ENCODE data around the gene FOXJ1. TPM values are rescaled to one million over a fixed set of nuclear protein-coding genes. Genes with fewer than 3 reads are reported as not detected.

The FOXJ1 gene
- total and polyA plus RNA-seq, 2 experiments from 2014 or later, result not detected

DNA sequence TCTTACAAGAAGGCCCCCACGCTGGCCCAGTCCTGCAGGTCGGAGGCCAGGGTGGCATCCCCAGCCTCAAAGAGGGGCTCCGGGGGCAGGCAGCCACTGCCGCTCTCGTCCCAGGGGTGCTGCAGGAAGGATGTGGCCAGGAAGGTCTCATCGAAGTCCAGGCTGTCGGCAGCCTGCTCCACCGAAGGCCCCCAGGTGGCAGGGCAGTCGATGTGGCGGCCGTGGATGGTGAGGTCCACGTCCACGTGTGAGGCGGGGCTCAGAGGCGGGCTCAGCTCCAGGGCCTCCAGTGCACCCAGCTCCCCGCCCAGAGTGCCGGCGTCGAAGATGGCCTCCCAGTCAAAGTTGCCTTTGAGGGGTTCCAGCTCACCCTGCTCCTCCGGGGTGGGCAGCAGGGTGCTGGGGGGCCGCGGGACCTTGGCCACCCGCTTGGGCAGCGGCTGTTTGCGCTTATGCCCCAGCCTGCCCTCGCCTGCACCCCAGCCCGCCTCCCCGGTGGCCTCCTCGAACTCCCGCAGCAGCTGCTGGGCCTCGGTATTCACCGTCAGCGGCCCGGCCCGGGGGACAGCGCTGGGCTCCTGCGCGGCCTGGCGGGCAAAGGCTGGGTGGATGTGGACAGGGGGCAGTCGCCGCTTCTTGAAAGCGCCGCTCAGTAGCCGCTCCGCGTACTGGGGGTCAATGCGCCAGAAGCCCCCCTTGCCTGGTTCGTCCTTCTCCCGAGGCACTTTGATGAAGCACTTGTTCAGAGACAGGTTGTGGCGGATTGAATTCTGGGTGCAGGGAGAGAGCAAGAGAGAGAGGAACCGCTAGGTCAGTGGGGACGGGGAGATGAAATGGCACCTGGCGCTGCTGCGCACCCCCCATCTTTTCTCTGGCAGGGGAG, 3.5 kb downstream of the FOXJ1 start:
- Histone ChIP-seq H3K4me3 (no peak overlapping the region), H3K9me3 (ENCODE audit: low read depth) (no peaks in the 10 kb centered on the region), H3K27me3 (replicated peaks; ENCODE audit: insufficient read depth) (peaks cover 37% of the 10 kb centered on the region), H3K27ac (no peak overlapping the region), H3K4me1 (ENCODE audit: insufficient read depth) (no peaks in the 10 kb centered on the region), H4K20me1 (ENCODE audit: insufficient read depth) (no peaks in the 10 kb centered on the region), H3K9me2 (ENCODE audit: insufficient read depth) (no peaks in the 10 kb centered on the region), H3F3A (ENCODE audit: insufficient read depth) (no peaks in the 10 kb centered on the region), H2AFZ (no peak overlapping the region), H3K36me3 (ENCODE audit: low read depth) (no peaks in the 10 kb centered on the region), H3K4me2 (ENCODE audit: unreplicated experiment) (no peak overlapping the region), H3K79me2 (ENCODE audit: insufficient read depth) (no peaks in the 10 kb centered on the region), H3K9ac (no peak overlapping the region)
- no peak for DNase-seq
- no peak for TF ChIP-seq EZH2 (IDR thresholded peaks at IDR 0.05; ENCODE audit: insufficient read depth, poor library complexity, severe bottlenecking)
- TF ChIP-seq EZH2phosphoT487 (IDR thresholded peaks at IDR 0.05; ENCODE audit: insufficient read depth, low read depth), result no peak
- in situ Hi-C loops (cut with MboI), result no loop called here
- 74 to 75% methylated on average over 47 to 54 of the region's 54 CpGs for WGBS, 2 experiments (ENCODE audit: low coverage in 1 of 2, low lambda C conversion rate in 2 of 2, missing lambda C conversion rate in 2 of 2)

- TF ChIP-seq EZH2 (IDR thresholded peaks at IDR 0.05; ENCODE audit: insufficient read depth, poor library complexity, severe bottlenecking) (no peak), EZH2phosphoT487 (IDR thresholded peaks at IDR 0.05; ENCODE audit: insufficient read depth, low read depth) (no peak)
- Histone ChIP-seq H3K79me2 (ENCODE audit: insufficient read depth) (no peaks in the 10 kb centered on the region), H3K9me3 (ENCODE audit: low read depth) (no peaks in the 10 kb centered on the region), H3K4me1 (ENCODE audit: insufficient read depth) (no peaks in the 10 kb centered on the region), H4K20me1 (ENCODE audit: insufficient read depth) (no peaks in the 10 kb centered on the region), H3K9me2 (ENCODE audit: insufficient read depth) (no peaks in the 10 kb centered on the region), H3F3A (ENCODE audit: insufficient read depth) (no peaks in the 10 kb centered on the region), H3K27me3 (replicated peaks; ENCODE audit: insufficient read depth) (peaks cover 39% of the 10 kb centered on the region), H3K4me3 (no peak overlapping the region), H3K36me3 (ENCODE audit: low read depth) (no peaks in the 10 kb centered on the region), H3K9ac (no peak overlapping the region), H3K27ac (no peak overlapping the region), H3K4me2 (ENCODE audit: unreplicated experiment) (no peak overlapping the region), H2AFZ (no peak overlapping the region)
- in situ Hi-C loops (cut with MboI), result no loop called here
- no peak for DNase-seq
- 54 to 71% methylated on average over 7 of the region's 7 CpGs for WGBS, 2 experiments (ENCODE audit: low coverage in 1 of 2, low lambda C conversion rate in 2 of 2, missing lambda C conversion rate in 2 of 2)
Measured at GRCh38 chr17:76137001-76137350, 4.1 kb downstream of the FOXJ1 start.

GRCh38 chr17:76136276-76137000, 4.6 kb downstream of the FOXJ1 start:
- H4K20me1 ChIP-seq (ENCODE audit: insufficient read depth), result no peaks in the 10 kb centered on the region
- H3K4me1 ChIP-seq (ENCODE audit: insufficient read depth), result no peaks in the 10 kb centered on the region
- no peaks in the 10 kb centered on the region for H3F3A ChIP-seq (ENCODE audit: insufficient read depth)
- H2AFZ ChIP-seq, result no peak overlapping the region
- H3K4me3 ChIP-seq, result no peak overlapping the region
- H3K9me2 ChIP-seq (ENCODE audit: insufficient read depth), result no peaks in the 10 kb centered on the region
- H3K79me2 ChIP-seq (ENCODE audit: insufficient read depth), result no peaks in the 10 kb centered on the region
- H3K9me3 ChIP-seq (ENCODE audit: low read depth), result no peaks in the 10 kb centered on the region
- no peak for TF ChIP-seq EZH2 (IDR thresholded peaks at IDR 0.05; ENCODE audit: insufficient read depth, poor library complexity, severe bottlenecking)
- TF ChIP-seq EZH2phosphoT487 (IDR thresholded peaks at IDR 0.05; ENCODE audit: insufficient read depth, low read depth), result no peak
- no peak overlapping the region for H3K27ac ChIP-seq
- H3K27me3 ChIP-seq (replicated peaks; ENCODE audit: insufficient read depth), result peaks cover 45% of the 10 kb centered on the region
- no peak overlapping the region for H3K9ac ChIP-seq
- no peak overlapping the region for H3K4me2 ChIP-seq (ENCODE audit: unreplicated experiment)
- in situ Hi-C loops (cut with MboI), result no loop called here
- no peaks in the 10 kb centered on the region for H3K36me3 ChIP-seq (ENCODE audit: low read depth)
- 49 to 50% methylated on average over 13 to 16 of the region's 16 CpGs for WGBS, 2 experiments (ENCODE audit: low coverage in 1 of 2, low lambda C conversion rate in 2 of 2, missing lambda C conversion rate in 2 of 2)
- DNase-seq, result no peak

GRCh38 chr17:76135810-76136188, 5.2 kb downstream of the FOXJ1 start:
- H3K27ac ChIP-seq, result no peak overlapping the region
- no peaks in the 10 kb centered on the region for H3F3A ChIP-seq (ENCODE audit: insufficient read depth)
- no peaks in the 10 kb centered on the region for H3K9me3 ChIP-seq (ENCODE audit: low read depth)
- H3K9me2 ChIP-seq (ENCODE audit: insufficient read depth), result no peaks in the 10 kb centered on the region
- no peak overlapping the region for H3K4me3 ChIP-seq
- TF ChIP-seq EZH2phosphoT487 (IDR thresholded peaks at IDR 0.05; ENCODE audit: insufficient read depth, low read depth) (no peak), EZH2 (IDR thresholded peaks at IDR 0.05; ENCODE audit: insufficient read depth, poor library complexity, severe bottlenecking) (no peak)
- H3K9ac ChIP-seq, result no peak overlapping the region
- 65 to 77% methylated on average over 8 of the region's 8 CpGs for WGBS, 2 experiments (ENCODE audit: low coverage in 1 of 2, low lambda C conversion rate in 2 of 2, missing lambda C conversion rate in 2 of 2)
- H3K4me1 ChIP-seq (ENCODE audit: insufficient read depth), result no peaks in the 10 kb centered on the region
- no peak overlapping the region for H3K4me2 ChIP-seq (ENCODE audit: unreplicated experiment)
- in situ Hi-C loops (cut with MboI), result no loop called here
- H2AFZ ChIP-seq, result no peak overlapping the region
- DNase-seq, result no peak
- H3K79me2 ChIP-seq (ENCODE audit: insufficient read depth), result no peaks in the 10 kb centered on the region
- peaks cover 51% of the 10 kb centered on the region for H3K27me3 ChIP-seq (replicated peaks; ENCODE audit: insufficient read depth)
- no peaks in the 10 kb centered on the region for H4K20me1 ChIP-seq (ENCODE audit: insufficient read depth)
- no peaks in the 10 kb centered on the region for H3K36me3 ChIP-seq (ENCODE audit: low read depth)

Measured in GM23248 (cell line).